ENCODE measurements around the gene CST9. TPM values are rescaled to one million over a fixed set of nuclear protein-coding genes. Genes with fewer than 3 reads are reported as not detected.

The CST9 gene
- total and polyA plus RNA-seq, 2 of the 13 experiments (the other 11 are each of a cell fraction or from before 2014, with no cell fraction given): 0.07 TPM; not detected in 1

DNA sequence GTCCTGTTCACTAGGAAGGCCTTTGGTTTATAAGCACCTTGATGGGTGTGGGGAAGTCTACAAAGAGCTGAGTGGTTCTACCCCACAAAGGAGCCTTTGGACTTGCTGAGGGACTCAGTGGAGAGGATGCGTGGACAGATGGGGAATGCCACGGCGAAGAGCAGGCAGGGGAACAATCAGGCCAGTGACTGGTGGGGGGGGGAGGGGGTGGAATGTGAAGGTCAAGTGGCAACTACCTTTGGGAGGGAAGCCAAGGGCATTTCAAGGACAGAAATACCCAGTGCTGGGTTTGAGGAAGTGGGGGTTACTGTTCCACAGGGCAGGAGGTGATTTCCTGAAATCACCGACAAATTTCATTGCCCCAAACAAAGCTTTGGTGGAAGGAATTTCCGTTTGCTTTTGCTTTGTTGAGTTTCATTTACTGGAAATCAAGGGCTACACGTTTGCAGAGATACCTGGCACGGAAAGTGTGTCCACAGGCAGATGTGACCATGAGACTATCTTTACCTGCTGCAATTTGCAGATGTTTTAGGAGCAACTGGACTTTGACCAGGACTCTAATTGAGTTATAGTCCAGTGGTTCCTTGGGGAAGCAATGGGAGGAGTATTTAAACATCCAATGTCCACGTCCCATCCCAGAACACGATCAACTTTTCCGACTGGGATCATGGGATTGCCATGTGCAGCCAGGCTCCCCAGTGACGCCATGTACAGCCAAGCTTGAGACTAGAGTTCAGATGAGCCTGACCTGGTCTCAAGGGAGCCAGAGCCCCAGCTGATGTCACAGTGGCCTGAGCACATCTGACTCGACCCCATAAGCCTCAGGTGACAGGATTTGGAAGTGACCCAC, 24.1 kb upstream of the CST9 start (continued):
- TF ChIP-seq NCOA1 (CRISPR knock-in tag; IDR thresholded peaks at IDR 0.05): 0 out of 2 replicates have a peak, but pooled peaks have one; percentile 71
- no peak for TF ChIP-seq ZBTB4 (CRISPR knock-in tag; IDR thresholded peaks at IDR 0.05; ENCODE audit: borderline replicate concordance)
- no peak for TF ChIP-seq SAFB2 (CRISPR knock-in tag; IDR thresholded peaks at IDR 0.05; ENCODE audit: borderline replicate concordance, low read depth)
- no peak; the same call in 1 of the 2 replicates for TF ChIP-seq ISL2 (CRISPR knock-in tag; IDR thresholded peaks at IDR 0.05)
- TF ChIP-seq, protein P1, sequence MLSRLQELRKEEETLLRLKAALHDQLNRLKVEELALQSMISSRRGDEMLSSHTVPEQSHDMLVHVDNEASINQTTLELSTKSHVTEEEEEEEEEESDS (CRISPR knock-in tag; IDR thresholded peaks at IDR 0.05; ENCODE audit: borderline replicate concordance): no peak
- no peak for TF ChIP-seq STAT5B (CRISPR knock-in tag; IDR thresholded peaks at IDR 0.05)
- no peak for TF ChIP-seq XBP1 (CRISPR knock-in tag; IDR thresholded peaks at IDR 0.05)
- TF ChIP-seq ZBTB25 (CRISPR knock-in tag; IDR thresholded peaks at IDR 0.05): no peak
- no peak for TF ChIP-seq ZBTB34 (CRISPR knock-in tag; IDR thresholded peaks at IDR 0.05)
- no peak for TF ChIP-seq ZNF20 (CRISPR knock-in tag; IDR thresholded peaks at IDR 0.05)
- TF ChIP-seq ZNF326 (CRISPR knock-in tag; IDR thresholded peaks at IDR 0.05; ENCODE audit: borderline replicate concordance): no peak
- TF ChIP-seq, protein P2, sequence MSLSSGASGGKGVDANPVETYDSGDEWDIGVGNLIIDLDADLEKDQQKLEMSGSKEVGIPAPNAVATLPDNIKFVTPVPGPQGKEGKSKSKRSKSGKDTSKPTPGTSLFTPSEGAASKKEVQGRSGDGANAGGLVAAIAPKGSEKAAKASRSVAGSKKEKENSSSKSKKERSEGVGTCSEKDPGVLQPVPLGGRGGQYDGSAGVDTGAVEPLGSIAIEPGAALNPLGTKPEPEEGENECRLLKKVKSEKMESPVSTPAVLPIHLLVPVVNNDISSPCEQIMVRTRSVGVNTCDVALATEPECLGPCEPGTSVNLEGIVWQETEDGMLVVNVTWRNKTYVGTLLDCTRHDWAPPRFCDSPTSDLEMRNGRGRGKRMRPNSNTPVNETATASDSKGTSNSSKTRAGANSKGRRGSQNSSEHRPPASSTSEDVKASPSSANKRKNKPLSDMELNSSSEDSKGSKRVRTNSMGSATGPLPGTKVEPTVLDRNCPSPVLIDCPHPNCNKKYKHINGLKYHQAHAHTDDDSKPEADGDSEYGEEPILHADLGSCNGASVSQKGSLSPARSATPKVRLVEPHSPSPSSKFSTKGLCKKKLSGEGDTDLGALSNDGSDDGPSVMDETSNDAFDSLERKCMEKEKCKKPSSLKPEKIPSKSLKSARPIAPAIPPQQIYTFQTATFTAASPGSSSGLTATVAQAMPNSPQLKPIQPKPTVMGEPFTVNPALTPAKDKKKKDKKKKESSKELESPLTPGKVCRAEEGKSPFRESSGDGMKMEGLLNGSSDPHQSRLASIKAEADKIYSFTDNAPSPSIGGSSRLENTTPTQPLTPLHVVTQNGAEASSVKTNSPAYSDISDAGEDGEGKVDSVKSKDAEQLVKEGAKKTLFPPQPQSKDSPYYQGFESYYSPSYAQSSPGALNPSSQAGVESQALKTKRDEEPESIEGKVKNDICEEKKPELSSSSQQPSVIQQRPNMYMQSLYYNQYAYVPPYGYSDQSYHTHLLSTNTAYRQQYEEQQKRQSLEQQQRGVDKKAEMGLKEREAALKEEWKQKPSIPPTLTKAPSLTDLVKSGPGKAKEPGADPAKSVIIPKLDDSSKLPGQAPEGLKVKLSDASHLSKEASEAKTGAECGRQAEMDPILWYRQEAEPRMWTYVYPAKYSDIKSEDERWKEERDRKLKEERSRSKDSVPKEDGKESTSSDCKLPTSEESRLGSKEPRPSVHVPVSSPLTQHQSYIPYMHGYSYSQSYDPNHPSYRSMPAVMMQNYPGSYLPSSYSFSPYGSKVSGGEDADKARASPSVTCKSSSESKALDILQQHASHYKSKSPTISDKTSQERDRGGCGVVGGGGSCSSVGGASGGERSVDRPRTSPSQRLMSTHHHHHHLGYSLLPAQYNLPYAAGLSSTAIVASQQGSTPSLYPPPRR (CRISPR knock-in tag; IDR thresholded peaks at IDR 0.05; ENCODE audit: borderline replicate concordance): no peak; the same call in 1 of the 2 replicates
- TF ChIP-seq PHF8 (CRISPR knock-in tag; IDR thresholded peaks at IDR 0.05): no peak
- TF ChIP-seq SATB2 (CRISPR knock-in tag; IDR thresholded peaks at IDR 0.05): no peak
- TF ChIP-seq TBX2 (CRISPR knock-in tag; IDR thresholded peaks at IDR 0.05; ENCODE audit: borderline replicate concordance): no peak; the same call in 1 of the 2 replicates
- TF ChIP-seq HOXD1 (CRISPR knock-in tag; IDR thresholded peaks at IDR 0.05): no peak
- TF ChIP-seq EZH2 (conservative IDR thresholded peaks at IDR 0.05; ENCODE audit: low read depth, low read length): no peak
- TF ChIP-seq ZSCAN21 (CRISPR knock-in tag; IDR thresholded peaks at IDR 0.05; ENCODE audit: borderline replicate concordance): 0 out of 2 replicates have a peak, but pooled peaks have one; percentile 38

All from HepG2 (cell line).